ACHN (cell line): ENCODE data around the gene SSX2IP.
"Not testable (repeated sequence)": the region's sequence is repeated elsewhere in the genome, so short reads cannot be mapped to it uniquely, and the experiment has no call there.

Experiments
- DNase-seq: peaks from one replicate; pipeline ENCODE4 v3.0.0-alpha.2; 2015
- in situ Hi-C: cut with HindIII; loops from 2 replicates; pipeline ENCODE4 v1.10.0; 2017; ENCODE audit warnings: low sequenced_read_pairs, low pct_ligation_motif_present, low pct_unique_long_range_greater_than_20kb

The SSX2IP gene

DNA sequence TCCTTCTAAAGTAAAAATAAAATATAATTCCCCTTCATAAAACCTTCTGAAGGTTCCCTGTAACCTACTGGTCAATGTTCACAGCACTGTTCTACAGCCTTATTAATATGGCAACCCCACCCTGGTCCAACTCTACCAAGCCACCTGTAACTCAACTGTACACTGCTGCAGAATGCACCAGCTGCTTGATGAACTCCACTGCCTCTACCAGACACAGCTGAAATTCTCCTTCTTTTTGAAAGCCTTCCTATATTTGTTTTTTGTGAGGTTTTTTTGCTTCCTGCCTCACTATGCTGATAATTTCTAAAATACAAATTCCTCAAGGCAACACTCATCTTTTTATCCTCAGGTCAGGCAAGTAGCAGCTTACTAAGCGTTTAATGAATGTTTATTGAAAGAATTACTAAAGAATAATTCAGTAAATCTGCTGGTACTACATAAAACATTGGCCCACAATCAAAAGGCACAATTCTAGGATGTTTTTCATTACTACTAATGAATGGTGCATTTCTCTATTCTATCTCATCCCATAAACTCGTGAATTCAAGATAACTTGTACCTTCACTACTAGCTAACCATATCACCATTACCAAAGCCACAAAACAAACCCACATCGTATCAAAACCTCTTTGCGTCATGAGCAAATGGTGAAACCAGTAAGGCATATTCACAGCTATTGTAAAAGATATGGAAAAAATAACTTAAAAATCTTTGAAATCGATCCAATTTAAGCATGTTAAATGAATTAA lies 2.4 kb downstream of the SSX2IP start:
- in situ Hi-C loops, result no loop called here
- no peak for DNase-seq

- in situ Hi-C loops, result no loop called here
- no peak for DNase-seq
Measured at GRCh38 chr1:84686223-84686622, 4.0 kb downstream of the SSX2IP start.

- in situ Hi-C loops, result no loop called here
- no peak for DNase-seq
Measured at GRCh38 chr1:84683508-84683907, 6.8 kb downstream of the SSX2IP start.

DNA sequence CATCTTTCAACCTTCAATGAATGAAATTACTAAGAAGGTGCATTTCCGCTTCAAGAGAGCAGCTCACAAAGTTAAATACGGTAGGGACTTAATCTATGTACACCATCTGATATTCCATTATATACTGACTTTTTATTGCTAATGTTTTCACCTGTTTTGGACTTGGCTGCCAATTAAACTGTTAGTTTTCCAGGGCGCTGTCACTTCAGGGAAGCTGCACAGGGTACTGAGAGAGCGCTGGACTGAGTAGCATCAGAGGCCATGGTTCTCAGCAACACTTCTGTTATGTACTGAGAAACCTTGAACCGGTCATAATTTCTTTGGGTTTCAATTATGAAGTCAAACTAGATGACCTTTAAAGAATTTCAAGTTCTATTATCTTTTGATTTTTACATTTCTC lies 8.2 kb downstream of the SSX2IP start:
- in situ Hi-C loops, result no loop called here

DNA sequence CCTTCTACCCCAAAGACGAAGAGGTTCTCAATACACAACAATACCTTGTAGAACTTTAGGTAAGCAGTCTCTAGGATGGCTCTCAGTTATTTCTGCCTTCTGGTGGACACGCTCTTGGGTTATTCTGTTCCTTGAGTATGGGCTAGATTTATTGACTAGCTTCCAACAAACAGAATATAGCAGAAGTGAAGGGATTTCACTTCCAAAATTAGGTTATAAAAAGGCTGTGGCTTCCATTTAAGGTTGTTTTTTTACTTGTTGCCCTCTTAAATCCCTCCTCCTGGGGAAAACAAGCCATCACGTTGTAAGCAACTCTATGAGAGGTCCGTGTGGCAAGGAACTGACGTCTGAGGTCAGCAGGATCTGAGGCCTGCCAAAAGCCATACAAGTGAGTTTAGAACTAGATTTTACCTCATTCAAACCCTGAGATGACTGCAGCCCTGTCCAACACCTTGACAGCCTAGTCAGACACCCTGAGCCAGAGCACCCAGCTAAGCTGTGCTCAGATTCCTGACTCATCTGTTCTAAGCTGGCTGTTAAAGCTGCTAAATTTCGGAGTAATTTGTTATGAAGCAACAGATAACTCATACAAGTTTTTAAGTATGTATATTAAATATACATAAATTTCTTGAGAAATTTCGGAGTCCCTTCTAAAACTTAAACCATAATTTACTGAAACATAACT lies 12.7 kb downstream of the SSX2IP start:
- in situ Hi-C loops, result no loop called here
- DNase-seq, result no peak

More for the DNA sequence above, 8.2 kb downstream of the SSX2IP start:
- no peak for DNase-seq

- DNase-seq, result no peak
- in situ Hi-C loops, result no loop called here
Measured at GRCh38 chr1:84675631-84676030, 14.6 kb downstream of the SSX2IP start.

DNA sequence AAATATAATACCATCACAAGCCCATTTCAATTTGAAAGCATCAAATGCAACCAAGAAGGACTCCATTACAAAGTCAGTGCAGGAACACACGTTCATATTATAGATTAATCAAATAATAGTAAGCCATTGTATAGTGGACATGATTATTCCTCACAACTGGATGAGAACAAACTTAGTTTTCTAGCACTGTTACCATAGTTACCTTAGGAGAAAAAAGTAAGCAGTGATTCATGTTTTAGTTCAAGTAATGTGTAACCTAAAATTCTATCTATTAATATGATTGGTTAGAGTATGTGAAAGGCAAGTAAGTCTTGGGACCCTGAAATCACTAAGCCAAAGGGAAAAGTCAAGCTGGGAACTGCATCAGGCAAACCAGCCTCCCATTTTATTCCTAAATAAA lies 15.2 kb downstream of the SSX2IP start:
- DNase-seq, result no peak
- in situ Hi-C loops, result no loop called here

DNA sequence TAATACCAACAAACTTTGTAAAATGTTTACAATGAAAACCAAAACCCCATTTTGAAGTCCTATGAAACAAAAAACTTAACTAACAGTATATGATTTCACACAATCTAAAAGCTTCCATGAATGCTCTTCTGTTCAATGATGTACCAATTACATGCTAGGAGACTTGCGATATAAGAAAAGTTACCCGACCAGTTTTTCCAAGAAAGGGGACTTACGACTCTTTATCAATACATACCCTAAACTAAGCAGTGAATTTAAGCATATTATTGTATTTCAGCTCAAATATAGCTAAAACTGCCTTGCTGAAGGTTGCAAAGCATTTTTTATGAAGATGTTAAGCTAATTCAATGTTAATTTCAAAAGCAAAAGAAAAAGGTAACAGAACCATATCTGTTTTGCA lies 15.6 kb downstream of the SSX2IP start:
- DNase-seq, result no peak
- in situ Hi-C loops, result no loop called here

GRCh38 chr1:84674021-84674420 lies 16.2 kb downstream of the SSX2IP start:
- in situ Hi-C loops, result no loop called here
- no peak for DNase-seq

GRCh38 chr1:84672080-84672854 lies 18.0 kb downstream of the SSX2IP start:
- in situ Hi-C loops, result no loop called here
- DNase-seq, result no peak

DNA sequence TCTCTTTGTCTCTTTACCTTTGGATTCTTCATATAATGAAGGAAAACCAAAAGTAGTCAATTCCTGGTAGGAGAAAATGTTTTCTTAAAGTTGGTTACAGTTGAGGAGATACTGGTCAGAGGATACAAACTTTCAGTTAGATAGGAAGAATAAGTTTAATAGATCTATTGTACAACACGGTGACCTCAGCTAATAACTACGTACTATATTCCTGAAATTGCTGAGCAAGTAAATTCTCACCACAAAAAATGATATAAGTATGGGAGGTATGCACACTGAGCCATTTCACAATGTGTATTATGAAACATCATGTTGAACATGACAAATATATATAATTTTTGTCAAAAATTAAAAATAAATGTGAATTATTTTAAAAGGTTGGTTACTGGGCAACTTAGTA lies 20.4 kb downstream of the SSX2IP start:
- in situ Hi-C loops, result no loop called here
- DNase-seq, result no peak

GRCh38 chr1:84668185-84668584 lies 22.1 kb downstream of the SSX2IP start:
- DNase-seq, result peak; percentile 22
- in situ Hi-C loops, result no loop called here

DNA sequence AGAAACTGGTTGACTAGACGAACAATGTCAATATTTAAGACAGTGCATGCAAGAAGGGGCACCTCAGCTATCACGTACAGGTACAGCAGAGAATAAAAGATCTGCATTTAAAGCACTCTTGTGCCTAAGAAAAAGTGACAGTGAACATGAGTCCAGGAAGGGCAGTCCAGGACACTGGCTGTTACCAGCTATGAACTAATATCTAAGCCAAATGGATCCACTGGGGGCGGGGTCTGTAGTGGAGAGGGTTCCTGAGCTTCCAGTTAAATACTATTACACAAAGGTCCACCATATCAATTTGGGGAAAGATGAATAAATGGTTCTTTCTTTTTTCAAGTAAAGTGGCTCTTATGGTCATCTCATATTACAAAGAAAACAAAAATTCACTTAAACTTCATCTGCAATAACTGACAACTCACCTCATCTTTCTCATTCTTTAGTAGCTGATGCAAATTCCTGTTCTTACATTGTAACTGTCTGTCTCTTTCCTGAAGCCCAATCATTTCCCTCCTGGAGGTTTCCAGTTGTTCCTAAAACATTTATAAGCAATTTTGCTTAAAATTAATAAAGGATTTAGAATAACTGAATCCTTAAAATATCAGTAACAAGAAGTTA lies 24.5 kb downstream of the SSX2IP start:
- no peak for DNase-seq
- in situ Hi-C loops, result no loop called here

DNA sequence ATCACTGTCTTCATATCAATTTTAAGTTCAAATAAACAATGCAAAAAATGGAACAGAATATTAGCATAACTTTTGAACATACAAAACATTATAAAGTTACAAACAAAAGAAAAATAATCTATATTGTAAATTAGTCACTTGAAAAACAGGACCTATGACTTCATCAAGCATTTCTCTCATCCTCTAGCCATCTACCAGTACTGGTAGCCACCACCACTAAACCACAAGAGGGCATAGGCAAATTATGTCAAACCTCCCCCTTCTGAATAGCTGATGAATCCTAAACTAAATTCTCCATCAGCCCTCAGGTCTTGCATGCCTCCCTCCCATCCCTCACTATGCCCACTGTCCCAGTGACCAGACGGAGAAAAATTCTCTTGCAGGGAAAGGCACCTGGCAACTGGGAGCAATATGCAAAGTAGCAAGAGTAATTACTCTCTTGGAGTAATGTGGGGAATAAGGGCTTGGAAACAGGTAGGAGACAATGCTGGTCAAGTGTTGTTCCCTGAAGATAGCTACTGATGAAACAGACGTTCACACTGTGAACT lies 37.1 kb downstream of the SSX2IP start:
- in situ Hi-C loops, result no loop called here
- DNase-seq, result no peak

GRCh38 chr1:84644472-84644871 lies 45.8 kb downstream of the SSX2IP start:
- in situ Hi-C loops, result no loop called here
- no peak for DNase-seq

DNA sequence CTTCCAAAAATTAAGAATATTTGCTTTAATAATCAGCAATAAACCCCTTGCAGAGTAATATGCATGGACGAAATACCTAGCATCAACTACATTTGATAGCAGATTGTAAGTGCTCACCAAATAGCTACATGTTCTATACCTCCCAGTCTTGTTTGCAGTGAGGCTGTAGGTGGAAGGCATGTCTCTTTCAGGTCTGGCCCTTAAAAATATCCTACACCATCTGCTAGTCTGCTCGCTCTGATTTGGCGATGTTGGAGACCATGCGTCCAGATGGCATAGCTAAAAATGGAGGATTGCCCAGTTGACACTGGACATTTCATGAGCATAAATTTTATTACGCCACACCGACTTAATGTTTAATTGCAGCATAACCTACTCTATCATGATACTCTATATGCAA lies 47.1 kb downstream of the SSX2IP start:
- in situ Hi-C loops, result no loop called here
- no peak for DNase-seq

DNA sequence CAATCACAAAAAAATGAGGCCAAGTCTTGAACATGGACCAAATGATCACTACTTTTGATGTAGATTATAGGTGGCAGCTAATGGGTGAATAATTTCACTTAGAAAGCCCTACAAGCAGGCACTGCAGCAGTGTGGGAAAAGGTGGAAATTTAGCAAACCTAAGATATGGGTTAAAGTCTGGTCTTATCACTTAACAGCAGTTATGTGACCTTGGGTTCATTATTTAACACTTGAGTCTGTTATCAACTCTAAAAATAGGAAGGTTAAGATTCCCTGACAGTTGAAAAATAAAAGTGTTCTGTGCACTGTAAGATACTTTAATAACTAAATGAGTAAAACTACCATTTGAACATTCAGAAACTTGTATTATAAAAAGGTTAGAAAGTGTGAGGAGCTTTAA lies 47.5 kb downstream of the SSX2IP start:
- in situ Hi-C loops, result no loop called here
- DNase-seq, result no peak

GRCh38 chr1:84639731-84640130 lies 50.5 kb downstream of the SSX2IP start:
- in situ Hi-C loops, result not testable (repeated sequence)

DNA sequence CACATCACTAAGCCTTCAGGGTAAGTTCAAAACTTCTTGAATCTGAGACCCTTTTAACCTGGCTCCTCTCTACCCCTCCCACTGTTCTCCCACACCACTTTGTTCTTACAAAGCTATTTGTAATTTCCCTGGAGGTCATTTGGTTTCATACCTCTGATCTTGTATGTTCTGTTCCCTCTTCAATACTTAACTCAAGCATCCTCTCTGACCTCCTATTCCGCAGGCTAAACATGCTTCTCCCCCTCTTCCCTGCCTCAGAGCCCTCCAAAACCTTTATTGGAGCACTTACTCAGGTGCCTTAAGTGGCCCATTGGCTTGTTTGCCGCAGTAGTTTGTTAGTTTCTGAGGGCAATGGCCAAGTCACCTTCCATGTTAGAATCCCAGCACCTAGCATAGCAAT lies 54.8 kb downstream of the SSX2IP start:
- in situ Hi-C loops, result no loop called here
- no peak for DNase-seq

More at GRCh38 chr1:84639731-84640130, 50.5 kb downstream of the SSX2IP start:
- DNase-seq, result not testable (repeated sequence)
